H9 (cell line): ENCODE data around the gene RNF41. TPM values are rescaled to one million over a fixed set of nuclear protein-coding genes. Genes with fewer than 3 reads are reported as not detected.
A peak's percentile ranks its signal among the peaks of the same experiment; 100 is the strongest.

Experiments used
- DNase-seq: peaks from one replicate; pipeline ENCODE4 v3.0.0-alpha.2; 2017
- H2AFZ ChIP-seq: one replicate; pipeline ENCODE4 v1.6.1; 2013; ENCODE audit warnings: mild to moderate bottlenecking, low read length, control low read depth, moderate library complexity
- H2AK5ac ChIP-seq: 2 replicates; pipeline ENCODE4 v1.6.1; 2013; ENCODE audit warnings: low read length, control low read depth, mixed read lengths; ENCODE audit not compliant: insufficient read length
- H2BK120ac ChIP-seq: one replicate; pipeline ENCODE4 v1.6.1; 2013; ENCODE audit warnings: low read depth, mild to moderate bottlenecking, low read length, control low read depth, inconsistent platforms; ENCODE audit not compliant: poor library complexity, severe bottlenecking
- H2BK12ac ChIP-seq: 2 replicates; pipeline ENCODE4 v1.6.1; 2013; ENCODE audit warnings: low read length, control low read depth, mixed read lengths, low read depth; ENCODE audit not compliant: insufficient read length
- H2BK15ac ChIP-seq: 2 replicates; pipeline ENCODE4 v1.6.1; 2013; ENCODE audit warnings: low read depth, low read length, control low read depth
- H2BK20ac ChIP-seq: one replicate; pipeline ENCODE4 v1.6.1; 2013; ENCODE audit warnings: low read depth, mild to moderate bottlenecking, low read length, control low read depth, inconsistent platforms; ENCODE audit not compliant: poor library complexity, severe bottlenecking
- H2BK5ac ChIP-seq: 2 replicates; pipeline ENCODE4 v1.6.1; 2013; ENCODE audit warnings: low read length, control low read depth, mixed read lengths; ENCODE audit not compliant: insufficient read length
- H3K14ac ChIP-seq: 2 replicates; pipeline ENCODE4 v1.6.1; 2013; ENCODE audit warnings: low read length, control low read depth; ENCODE audit not compliant: insufficient read depth
- H3K18ac ChIP-seq: 2 replicates; pipeline ENCODE4 v1.6.1; 2013; ENCODE audit warnings: low read depth, mild to moderate bottlenecking, mixed read lengths, low read length, control low read depth; ENCODE audit not compliant: insufficient read length
- H3K23ac ChIP-seq: 2 replicates; pipeline ENCODE4 v1.6.1; 2013; ENCODE audit warnings: low read length, control low read depth, mixed read lengths, low read depth; ENCODE audit not compliant: insufficient read length
- H3K23me2 ChIP-seq: 2 replicates; pipeline ENCODE4 v1.6.1; 2013; ENCODE audit warnings: low read depth, mild to moderate bottlenecking, mixed read lengths, low read length, control low read depth; ENCODE audit not compliant: insufficient read length, poor library complexity, severe bottlenecking
- H3K27ac ChIP-seq: 2 replicates; pipeline ENCODE4 v1.5.1; 2013; ENCODE audit warnings: low read length, control low read depth, mixed read lengths, low read depth; ENCODE audit not compliant: insufficient read length
- H3K27me3 ChIP-seq: 2 replicates; pipeline ENCODE4 v1.6.1; 2013; ENCODE audit warnings: low read length, control low read depth, inconsistent platforms; ENCODE audit not compliant: insufficient read depth
- H3K4ac ChIP-seq: 2 replicates; pipeline ENCODE4 v1.6.1; 2013; ENCODE audit warnings: low read depth, mild to moderate bottlenecking, control low read depth, inconsistent platforms, low read length, moderate library complexity
- H3K4me1 ChIP-seq: 2 replicates; pipeline ENCODE4 v1.6.1; 2013; ENCODE audit warnings: low read length, control low read depth, inconsistent platforms; ENCODE audit not compliant: insufficient read depth
- H3K4me2 ChIP-seq: 2 replicates; pipeline ENCODE4 v1.6.1; 2013; ENCODE audit warnings: low read length, control low read depth, mixed read lengths; ENCODE audit not compliant: insufficient read length, insufficient read depth
- H3K56ac ChIP-seq: 2 replicates; pipeline ENCODE4 v1.6.1; 2013; ENCODE audit warnings: low read depth, mild to moderate bottlenecking, mixed read lengths, low read length, control low read depth; ENCODE audit not compliant: insufficient read length
- H3K79me1 ChIP-seq: 2 replicates; pipeline ENCODE4 v1.6.1; 2013; ENCODE audit warnings: low read depth, mild to moderate bottlenecking, moderate library complexity, low read length, control low read depth, inconsistent platforms; ENCODE audit not compliant: insufficient read depth, poor library complexity, severe bottlenecking
- H3K79me2 ChIP-seq: 2 replicates; pipeline ENCODE4 v1.6.1; 2013; ENCODE audit warnings: low read length, control low read depth, inconsistent platforms; ENCODE audit not compliant: insufficient read depth
- H3K9ac ChIP-seq: 2 replicates; pipeline ENCODE4 v1.6.1; 2013; ENCODE audit warnings: low read length, control low read depth, mixed read lengths; ENCODE audit not compliant: insufficient read length; ENCODE audit errors: extremely low read depth
- H3K9me3 ChIP-seq: one replicate; pipeline ENCODE4 v1.6.1; 2013; ENCODE audit warnings: low read depth, low read length, inconsistent platforms; ENCODE audit not compliant: control insufficient read depth
- H3T11ph ChIP-seq: one replicate; pipeline ENCODE4 v1.6.1; 2013; ENCODE audit warnings: mild to moderate bottlenecking, low read length, control low read depth, inconsistent platforms
- H4K20me1 ChIP-seq: one replicate; pipeline ENCODE4 v1.6.1; 2013; ENCODE audit not compliant: control insufficient read depth, insufficient read length, insufficient read depth
- H4K5ac ChIP-seq: 2 replicates; pipeline ENCODE4 v1.6.1; 2013; ENCODE audit warnings: low read depth, mild to moderate bottlenecking, mixed read lengths, low read length, control low read depth; ENCODE audit not compliant: insufficient read length
- H4K8ac ChIP-seq: replicated peaks from 2 replicates; pipeline ENCODE4 v1.6.1; 2013; ENCODE audit warnings: low read length, control low read depth, mixed read lengths, low read depth; ENCODE audit not compliant: insufficient read length
- H4K91ac ChIP-seq: 2 replicates; pipeline ENCODE4 v1.6.1; 2013; ENCODE audit warnings: low read depth, mild to moderate bottlenecking, moderate library complexity, mixed read lengths, low read length, control low read depth; ENCODE audit not compliant: insufficient read length
- H3K27ac Mint-ChIP-seq, 3 experiments: 2 replicates in 2 of 3; 3 replicates in 1 of 3; pipeline ENCODE4 v1.8.0; 2020 to 2021; ENCODE audit warnings: mixed read lengths in 3 of 3, mild to moderate bottlenecking in 1 of 3, moderate library complexity in 1 of 3
- H3K27me3 Mint-ChIP-seq: 2 replicates; pipeline ENCODE4 v1.8.0; 2021; ENCODE audit warnings: low read depth, mild to moderate bottlenecking, moderate library complexity, mixed read lengths
- H3K36me3 Mint-ChIP-seq, 3 experiments: 2 replicates in 2 of 3; 3 replicates in 1 of 3; pipeline ENCODE4 v1.8.0; 2020 to 2021; ENCODE audit warnings: low read depth in 3 of 3, mixed read lengths in 3 of 3; ENCODE audit not compliant: insufficient read depth in 1 of 3
- H3K4me1 Mint-ChIP-seq, 2 experiments: 2 replicates each; pipeline ENCODE4 v1.8.0; 2020; ENCODE audit warnings: mixed read lengths in 2 of 2
- H3K4me3 Mint-ChIP-seq, 2 experiments: 2 replicates in 1 of 2; 3 replicates in 1 of 2; pipeline ENCODE4 v1.8.0; 2020 to 2021; ENCODE audit warnings: mild to moderate bottlenecking in 2 of 2, mixed read lengths in 2 of 2, moderate library complexity in 1 of 2
- H3K9me3 Mint-ChIP-seq, 2 experiments: 2 replicates in 1 of 2; 3 replicates in 1 of 2; pipeline ENCODE4 v1.8.0; 2020; ENCODE audit warnings: mild to moderate bottlenecking in 2 of 2, mixed read lengths in 2 of 2, moderate library complexity in 1 of 2
- CTCF ChIP-seq: fragments of 200-600 bp; sonication (generic); conservative IDR thresholded peaks from 3 replicates; pipeline ENCODE4 v1.8.0; 2021; ENCODE audit warnings: antibody characterized with exemption, mild to moderate bottlenecking
- WGBS: extraction: QIAGEN DNeasy Blood & Tissue Kit; methylation state at CpG from one replicate; pipeline ENCODE4 v1.1.7; 2013; ENCODE audit warnings: missing lambda C conversion rate, low lambda C conversion rate, mixed read lengths; ENCODE audit not compliant: insufficient read length; ENCODE audit errors: extremely low coverage; 5-methylcytosine and 5-hydroxymethylcytosine counted together
- total RNA-seq: library from RNA; stranded (reverse); gene quantifications from 2 replicates; pipeline ENCODE4 v1.2.1, GENCODE V29; 2021

The RNF41 gene
- total RNA-seq, 1 experiment from 2014 or later = 60.8 TPM

- H2AK5ac ChIP-seq = no peak overlapping the region
- H3K4me1 Mint-ChIP-seq = no peaks in the 10 kb centered on the region
- H3K36me3 Mint-ChIP-seq = peaks cover 50 to 95% (median 85%) of the 10 kb centered on the region in 3 experiments; a peak in 6 of 7 replicates
- no peak overlapping the region for H2BK120ac ChIP-seq
- no peaks in the 10 kb centered on the region for H3K27me3 ChIP-seq
- H3K79me2 ChIP-seq = no peaks in the 10 kb centered on the region
- H2BK12ac ChIP-seq = no peak overlapping the region
- H4K5ac ChIP-seq = no peak overlapping the region
- no peak overlapping the region for H2BK5ac ChIP-seq
- H3K9ac ChIP-seq = no peak overlapping the region
- H3K23me2 ChIP-seq = no peaks in the 10 kb centered on the region
- H3K4ac ChIP-seq = no peak overlapping the region
- H4K8ac ChIP-seq = no peak overlapping the region
- no peak overlapping the region for H3K4me2 ChIP-seq
- no peak for DNase-seq
- no peak overlapping the region for H3K4me3 Mint-ChIP-seq
- H3T11ph ChIP-seq = no peak overlapping the region
- H3K18ac ChIP-seq = no peak overlapping the region
- no peak overlapping the region for H3K23ac ChIP-seq
- no peaks in the 10 kb centered on the region for H3K4me1 ChIP-seq
- H3K14ac ChIP-seq = no peak overlapping the region
- H3K9me3 ChIP-seq = no peaks in the 10 kb centered on the region
- no CpG with 5 or more reads among the region's 3 CpGs for WGBS
- no peaks in the 10 kb centered on the region for H3K27me3 Mint-ChIP-seq
- no peak overlapping the region for H2BK20ac ChIP-seq
- no peak overlapping the region for H3K56ac ChIP-seq
- peak overlapping the region in 1 of 3 experiments; percentile 49; a peak in 1 of 7 replicates for H3K27ac Mint-ChIP-seq
- H4K20me1 ChIP-seq = no peaks in the 10 kb centered on the region
- no peaks in the 10 kb centered on the region for H3K79me1 ChIP-seq
- TF ChIP-seq CTCF = no peak
- no peaks in the 10 kb centered on the region for H3K9me3 Mint-ChIP-seq
- H2AFZ ChIP-seq = no peak overlapping the region
- H3K27ac ChIP-seq = no peak overlapping the region
- no peak overlapping the region for H2BK15ac ChIP-seq
- H4K91ac ChIP-seq = no peak overlapping the region
These were observed 43.4 kb downstream of the RNF41 start for GRCh38 chr12:56178347-56178746.
